Calu3 (cell line): Measurements from ENCODE around the gene HBZ. TPM values are rescaled to one million over a fixed set of nuclear protein-coding genes. Genes with fewer than 3 reads are reported as not detected.

Source experiments
- BruUV-seq: library from RNA; stranded (reverse); fragments of 400-500 nt; replicated peaks from 2 replicates; lab custom pipeline; 2021; lab: Mats Ljungman, UMichigan
- CTCF ChIA-PET: fragments of 300-600 bp; sonication (Branson Sonifier 250); formaldehyde crosslinking; loops from one replicate; lab custom pipeline; 2022; ENCODE audit warnings: antibody characterized with exemption; lab: Charles Lee
- DNase-seq: peaks from one replicate; pipeline ENCODE4 v3.0.0; 2022
- H3K27ac Mint-ChIP-seq: one replicate; pipeline ENCODE4 v1.8.0; 2022; ENCODE audit warnings: mixed read lengths; ENCODE audit not compliant: unreplicated experiment
- H3K27me3 Mint-ChIP-seq: one replicate; pipeline ENCODE4 v1.8.0; 2022; ENCODE audit warnings: mixed read lengths; ENCODE audit not compliant: unreplicated experiment
- H3K36me3 Mint-ChIP-seq: one replicate; pipeline ENCODE4 v1.8.0; 2022; ENCODE audit warnings: mild to moderate bottlenecking, moderate library complexity, mixed read lengths; ENCODE audit not compliant: insufficient read depth, unreplicated experiment
- H3K4me1 Mint-ChIP-seq: one replicate; pipeline ENCODE4 v1.8.0; 2022; ENCODE audit warnings: mild to moderate bottlenecking, low read depth, mixed read lengths; ENCODE audit not compliant: unreplicated experiment
- H3K4me3 Mint-ChIP-seq: one replicate; pipeline ENCODE4 v1.8.0; 2022; ENCODE audit warnings: mild to moderate bottlenecking, low read depth, moderate library complexity, mixed read lengths; ENCODE audit not compliant: unreplicated experiment
- H3K9me3 Mint-ChIP-seq: one replicate; pipeline ENCODE4 v1.8.0; 2022; ENCODE audit warnings: low read depth, mixed read lengths; ENCODE audit not compliant: unreplicated experiment
- CTCF ChIP-seq: fragments of 200-600 bp; IDR thresholded peaks from one replicate; pipeline ENCODE4 v1.8.0; 2022; ENCODE audit warnings: antibody characterized with exemption; ENCODE audit not compliant: unreplicated experiment
- intact Hi-C: fragments of 100-400 bp; cut with micrococcal nuclease; formaldehyde crosslinking; loops from one replicate; pipeline ENCODE4 v1.10.0; 2022; ENCODE audit not compliant: unreplicated experiment
- total RNA-seq: library from RNA; stranded (reverse); gene quantifications from 2 replicates; pipeline ENCODE4 v1.2.3, GENCODE V29; 2022

The HBZ gene
- total RNA-seq, 1 experiment from 2014 or later = not detected

GRCh38 chr16:191831-192230, 39.4 kb downstream of the HBZ start:
- H3K27me3 Mint-ChIP-seq = no peaks in the 10 kb centered on the region
- no TSS peak for BruUV-seq
- H3K36me3 Mint-ChIP-seq = peaks cover 96% of the 10 kb centered on the region
- H3K4me3 Mint-ChIP-seq = no peak overlapping the region
- H3K9me3 Mint-ChIP-seq = no peaks in the 10 kb centered on the region
- intact Hi-C loops = no loop called here
- no peaks in the 10 kb centered on the region for H3K4me1 Mint-ChIP-seq
- no peak overlapping the region for H3K27ac Mint-ChIP-seq
- CTCF ChIA-PET = interaction anchor here (1.0 kb wide), 1 partner anchor 161 kb away, joined by 9 read pairs; the partner anchor contains the start of gene AXIN1
- DNase-seq = no peak
- no peak for TF ChIP-seq CTCF

- DNase-seq = no peak
- CTCF ChIA-PET = interaction anchor here (1.0 kb wide), 1 partner anchor 160 kb away, joined by 9 read pairs; the partner anchor contains the start of gene AXIN1
- Mint-ChIP-seq H3K9me3 (no peaks in the 10 kb centered on the region), H3K27ac (no peak overlapping the region), H3K4me3 (no peak overlapping the region), H3K4me1 (no peaks in the 10 kb centered on the region), H3K36me3 (peaks cover 96% of the 10 kb centered on the region), H3K27me3 (no peaks in the 10 kb centered on the region)
- intact Hi-C loops = no loop called here
- no TSS peak for BruUV-seq
- no peak for TF ChIP-seq CTCF
Observed at GRCh38 chr16:192686-193085, 40.2 kb downstream of the HBZ start.

GRCh38 chr16:193441-193840, 41.0 kb downstream of the HBZ start:
- TF ChIP-seq CTCF = no peak
- H3K27me3 Mint-ChIP-seq = no peaks in the 10 kb centered on the region
- BruUV-seq = no TSS peak
- no peak for DNase-seq
- H3K36me3 Mint-ChIP-seq = peaks cover 98% of the 10 kb centered on the region
- H3K9me3 Mint-ChIP-seq = no peaks in the 10 kb centered on the region
- no peaks in the 10 kb centered on the region for H3K4me1 Mint-ChIP-seq
- intact Hi-C loops = no loop called here
- CTCF ChIA-PET = no interaction called here
- no peak overlapping the region for H3K27ac Mint-ChIP-seq
- no peak overlapping the region for H3K4me3 Mint-ChIP-seq

GRCh38 chr16:194516-194915, 42.1 kb downstream of the HBZ start:
- Mint-ChIP-seq H3K27ac (no peak overlapping the region), H3K36me3 (peaks cover 98% of the 10 kb centered on the region), H3K9me3 (no peaks in the 10 kb centered on the region), H3K27me3 (no peaks in the 10 kb centered on the region), H3K4me3 (no peak overlapping the region), H3K4me1 (no peaks in the 10 kb centered on the region)
- DNase-seq = no peak
- no peak for TF ChIP-seq CTCF
- CTCF ChIA-PET = interaction anchor here (0.6 kb wide), 1 partner anchor 192 kb away, joined by 5 read pairs; no protein-coding TSS in a partner anchor
- no TSS peak for BruUV-seq
- intact Hi-C loops = no loop called here
